ENCODE measurements around the gene MAGI2. TPM values are rescaled to one million over a fixed set of nuclear protein-coding genes. Genes with fewer than 3 reads are reported as not detected.

MAGI2 gene
- total and polyA plus RNA-seq, 2 experiments from 2014 or later = 3.5 to 4.1 TPM

DNA sequence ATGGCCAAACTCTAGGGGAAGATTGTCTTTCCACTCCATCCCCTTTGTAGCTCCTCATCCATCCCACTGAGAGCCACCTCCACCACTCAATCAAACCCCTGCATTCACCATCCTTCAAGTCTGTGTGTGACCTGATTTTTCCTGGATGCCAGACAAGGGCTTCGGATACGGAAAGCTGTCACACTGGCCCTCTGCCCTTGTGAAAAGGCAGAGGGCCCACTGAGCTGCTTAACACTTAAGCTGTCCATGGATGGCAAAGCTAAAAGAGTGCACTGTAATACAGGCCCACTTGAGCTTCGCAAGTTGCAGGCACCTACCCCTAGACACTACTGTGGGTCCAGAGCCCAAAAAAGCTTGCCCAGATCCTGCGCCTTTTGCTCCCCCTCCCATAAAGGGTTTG is 237.2 kb downstream of the MAGI2 start:
- H3K9me3 ChIP-seq (ENCODE audit: low read depth) = no peaks in the 10 kb centered on the region
- 81 to 90% methylated on average over 4 of the region's 4 CpGs for WGBS, 2 experiments (ENCODE audit: low coverage in 1 of 2, low lambda C conversion rate in 2 of 2, missing lambda C conversion rate in 2 of 2)
- in situ Hi-C loops (cut with MboI) = no loop called here

DNA sequence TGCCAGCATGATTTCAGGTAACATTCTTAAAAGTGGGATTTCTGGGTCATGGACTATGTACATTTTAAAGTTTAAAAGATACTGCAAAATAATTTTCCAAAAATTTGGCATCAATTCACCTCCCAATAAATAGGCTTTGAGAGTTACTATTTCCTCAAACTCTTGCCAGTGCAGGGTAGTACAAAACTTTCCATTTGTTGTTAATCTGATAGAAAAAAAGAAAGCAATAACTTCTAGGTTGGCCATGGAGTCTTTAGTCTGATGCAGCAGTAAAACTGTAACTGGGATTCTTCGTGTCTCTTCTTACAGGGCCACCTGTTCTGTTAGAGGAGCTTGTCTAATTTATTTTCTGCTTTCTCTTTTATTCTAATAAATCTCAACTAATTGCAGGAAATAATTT is 241.1 kb downstream of the MAGI2 start:
- Histone ChIP-seq H3K9me2 (ENCODE audit: insufficient read depth) (no peaks in the 10 kb centered on the region), H3K79me2 (ENCODE audit: insufficient read depth) (no peaks in the 10 kb centered on the region; the same call in 1 of the 2 replicates), H4K20me1 (ENCODE audit: insufficient read depth) (no peaks in the 10 kb centered on the region), H3K36me3 (ENCODE audit: low read depth) (no peaks in the 10 kb centered on the region), H3K4me1 (ENCODE audit: insufficient read depth) (peaks cover 1% of the 10 kb centered on the region), H3K9ac (no peak overlapping the region), H2AFZ (no peak overlapping the region), H3K4me3 (no peak overlapping the region), H3K27ac (no peak overlapping the region), H3K4me2 (ENCODE audit: unreplicated experiment) (no peak overlapping the region), H3F3A (ENCODE audit: insufficient read depth) (0 out of 2 replicates have a peak, but pooled peaks cover 2% of the 10 kb centered on the region), H3K9me3 (ENCODE audit: low read depth) (no peaks in the 10 kb centered on the region), H3K27me3 (replicated peaks; ENCODE audit: insufficient read depth) (no peaks in the 10 kb centered on the region)
- no peak for DNase-seq
- in situ Hi-C loops (cut with MboI) = no loop called here
- TF ChIP-seq EZH2 (IDR thresholded peaks at IDR 0.05; ENCODE audit: insufficient read depth, poor library complexity, severe bottlenecking) = no peak
- TF ChIP-seq EZH2phosphoT487 (IDR thresholded peaks at IDR 0.05; ENCODE audit: insufficient read depth, low read depth) = no peak
- 94 to 97% methylated on average over 1 of the region's 1 CpG for WGBS, 2 experiments (ENCODE audit: low coverage in 1 of 2, low lambda C conversion rate in 2 of 2, missing lambda C conversion rate in 2 of 2)

More for the DNA sequence above, 237.2 kb downstream of the MAGI2 start:
- H3K9me2 ChIP-seq (ENCODE audit: insufficient read depth) = no peaks in the 10 kb centered on the region
- no peaks in the 10 kb centered on the region for H3K79me2 ChIP-seq (ENCODE audit: insufficient read depth)
- H3K9ac ChIP-seq = no peak overlapping the region
- H3K27me3 ChIP-seq (replicated peaks; ENCODE audit: insufficient read depth) = no peaks in the 10 kb centered on the region
- 0 out of 2 replicates have a peak, but pooled peaks cover 10% of the 10 kb centered on the region for H3F3A ChIP-seq (ENCODE audit: insufficient read depth)
- no peak overlapping the region for H2AFZ ChIP-seq
- no peaks in the 10 kb centered on the region for H3K36me3 ChIP-seq (ENCODE audit: low read depth)
- TF ChIP-seq EZH2 (IDR thresholded peaks at IDR 0.05; ENCODE audit: insufficient read depth, poor library complexity, severe bottlenecking) = no peak
- TF ChIP-seq EZH2phosphoT487 (IDR thresholded peaks at IDR 0.05; ENCODE audit: insufficient read depth, low read depth) = no peak
- no peak overlapping the region for H3K4me2 ChIP-seq (ENCODE audit: unreplicated experiment)
- no peak overlapping the region for H3K4me3 ChIP-seq
- no peak overlapping the region for H3K27ac ChIP-seq
- no peaks in the 10 kb centered on the region for H4K20me1 ChIP-seq (ENCODE audit: insufficient read depth)
- peaks cover 8% of the 10 kb centered on the region for H3K4me1 ChIP-seq (ENCODE audit: insufficient read depth)
- no peak for DNase-seq

DNA sequence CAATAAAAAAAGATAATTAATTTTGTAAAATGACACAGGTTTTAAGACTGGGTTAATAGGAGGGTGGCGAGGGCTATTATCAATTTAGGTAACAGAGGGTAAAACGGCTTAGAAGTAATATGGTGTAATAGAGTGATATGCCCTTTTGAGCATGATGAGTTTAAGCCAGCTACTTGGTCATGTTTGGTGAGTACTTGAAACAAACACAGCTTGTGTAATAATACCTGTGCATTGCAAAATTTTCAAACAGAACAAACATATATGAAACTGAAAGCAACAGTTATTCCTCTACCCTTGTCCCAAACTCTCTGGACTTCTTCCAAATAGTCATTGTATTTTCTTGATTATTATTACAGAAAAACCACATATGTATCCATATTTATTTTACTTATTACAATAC is 241.7 kb downstream of the MAGI2 start:
- no peak for DNase-seq
- H3K79me2 ChIP-seq (ENCODE audit: insufficient read depth) = no peaks in the 10 kb centered on the region; the same call in 1 of the 2 replicates
- in situ Hi-C loops (cut with MboI) = no loop called here

DNA sequence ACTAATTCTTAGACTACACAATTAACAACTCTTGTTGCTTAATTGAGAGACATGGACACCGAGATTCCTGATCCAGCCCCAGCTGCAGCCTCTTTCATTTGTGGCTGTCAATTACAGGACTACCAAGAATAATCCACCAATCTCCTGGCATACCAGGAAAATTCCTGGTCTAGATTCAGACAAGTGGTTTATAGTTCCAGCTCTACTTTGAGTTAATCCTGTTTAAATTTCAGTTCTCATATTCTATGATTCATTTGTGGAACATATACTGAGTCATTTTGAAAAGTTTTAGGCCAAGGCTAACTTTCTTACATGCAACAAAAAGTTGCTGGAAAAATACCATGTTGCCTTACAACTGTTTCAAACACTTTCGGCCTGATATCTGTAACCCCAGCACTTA is 253.5 kb downstream of the MAGI2 start:
- Histone ChIP-seq H3K79me2 (ENCODE audit: insufficient read depth) (no peaks in the 10 kb centered on the region), H3K27me3 (replicated peaks; ENCODE audit: insufficient read depth) (no peaks in the 10 kb centered on the region), H3K27ac (no peak overlapping the region), H3K4me3 (no peak overlapping the region), H3K36me3 (ENCODE audit: low read depth) (no peaks in the 10 kb centered on the region), H3K9ac (no peak overlapping the region), H4K20me1 (ENCODE audit: insufficient read depth) (no peaks in the 10 kb centered on the region), H3K9me3 (ENCODE audit: low read depth) (no peaks in the 10 kb centered on the region), H3F3A (ENCODE audit: insufficient read depth) (peaks cover 9% of the 10 kb centered on the region; the same call in 1 of the 2 replicates), H3K4me1 (ENCODE audit: insufficient read depth) (peaks cover 7% of the 10 kb centered on the region), H3K4me2 (ENCODE audit: unreplicated experiment) (peak overlapping the region; percentile 20), H3K9me2 (ENCODE audit: insufficient read depth) (no peaks in the 10 kb centered on the region), H2AFZ (no peak overlapping the region)
- in situ Hi-C loops (cut with MboI) = no loop called here
- DNase-seq = peak; percentile 53
- 86 to 93% methylated on average over 2 of the region's 2 CpGs for WGBS, 2 experiments (ENCODE audit: low coverage in 1 of 2, low lambda C conversion rate in 2 of 2, missing lambda C conversion rate in 2 of 2)
- TF ChIP-seq EZH2phosphoT487 (IDR thresholded peaks at IDR 0.05; ENCODE audit: insufficient read depth, low read depth) (no peak), EZH2 (IDR thresholded peaks at IDR 0.05; ENCODE audit: insufficient read depth, poor library complexity, severe bottlenecking) (no peak)

More for the DNA sequence above, 241.7 kb downstream of the MAGI2 start:
- Histone ChIP-seq H3K36me3 (ENCODE audit: low read depth) (no peaks in the 10 kb centered on the region), H2AFZ (no peak overlapping the region), H4K20me1 (ENCODE audit: insufficient read depth) (no peaks in the 10 kb centered on the region), H3K9me3 (ENCODE audit: low read depth) (no peaks in the 10 kb centered on the region), H3K4me2 (ENCODE audit: unreplicated experiment) (no peak overlapping the region), H3K9me2 (ENCODE audit: insufficient read depth) (no peaks in the 10 kb centered on the region), H3K4me1 (ENCODE audit: insufficient read depth) (no peaks in the 10 kb centered on the region), H3K27me3 (replicated peaks; ENCODE audit: insufficient read depth) (no peaks in the 10 kb centered on the region), H3K27ac (no peak overlapping the region), H3K4me3 (no peak overlapping the region), H3K9ac (no peak overlapping the region), H3F3A (ENCODE audit: insufficient read depth) (no peaks in the 10 kb centered on the region)
- WGBS, 2 experiments (ENCODE audit: low coverage in 1 of 2, low lambda C conversion rate in 2 of 2, missing lambda C conversion rate in 2 of 2) = 95 to 96% methylated on average over 2 of the region's 2 CpGs
- no peak for TF ChIP-seq EZH2 (IDR thresholded peaks at IDR 0.05; ENCODE audit: insufficient read depth, poor library complexity, severe bottlenecking)
- no peak for TF ChIP-seq EZH2phosphoT487 (IDR thresholded peaks at IDR 0.05; ENCODE audit: insufficient read depth, low read depth)

DNA sequence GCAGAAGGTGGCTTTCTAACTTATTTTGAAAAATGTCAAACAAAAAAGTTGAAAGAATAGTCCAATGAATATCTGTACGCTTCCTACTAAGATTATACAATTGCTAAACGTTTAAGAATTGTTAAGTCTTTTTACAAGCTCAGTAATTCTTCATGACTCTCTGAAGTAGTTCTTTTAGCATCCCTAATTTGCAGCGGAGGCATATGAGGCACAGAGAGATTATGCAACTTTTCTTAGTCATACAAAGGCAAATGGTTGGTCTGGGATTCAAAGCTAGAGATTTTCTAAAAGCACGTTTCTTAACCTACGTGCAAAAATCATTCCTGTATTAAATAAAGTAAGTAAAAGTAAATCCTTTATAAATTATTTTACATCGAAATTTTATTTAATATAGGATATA is 254.2 kb downstream of the MAGI2 start:
- Histone ChIP-seq H3K4me3 (no peak overlapping the region), H3K27me3 (replicated peaks; ENCODE audit: insufficient read depth) (no peaks in the 10 kb centered on the region), H3K27ac (no peak overlapping the region), H3K9me3 (ENCODE audit: low read depth) (no peaks in the 10 kb centered on the region), H3K9me2 (ENCODE audit: insufficient read depth) (no peaks in the 10 kb centered on the region), H4K20me1 (ENCODE audit: insufficient read depth) (no peaks in the 10 kb centered on the region), H3K4me2 (ENCODE audit: unreplicated experiment) (no peak overlapping the region), H3K36me3 (ENCODE audit: low read depth) (no peaks in the 10 kb centered on the region), H3K9ac (no peak overlapping the region), H2AFZ (no peak overlapping the region), H3K4me1 (ENCODE audit: insufficient read depth) (peaks cover 7% of the 10 kb centered on the region), H3K79me2 (ENCODE audit: insufficient read depth) (no peaks in the 10 kb centered on the region), H3F3A (ENCODE audit: insufficient read depth) (peaks cover 9% of the 10 kb centered on the region; the same call in 1 of the 2 replicates)
- TF ChIP-seq EZH2phosphoT487 (IDR thresholded peaks at IDR 0.05; ENCODE audit: insufficient read depth, low read depth) = no peak
- no peak for TF ChIP-seq EZH2 (IDR thresholded peaks at IDR 0.05; ENCODE audit: insufficient read depth, poor library complexity, severe bottlenecking)
- peak; percentile 23 for DNase-seq
- in situ Hi-C loops (cut with MboI) = no loop called here
- 89 to 91% methylated on average over 6 of the region's 6 CpGs for WGBS, 2 experiments (ENCODE audit: low coverage in 1 of 2, low lambda C conversion rate in 2 of 2, missing lambda C conversion rate in 2 of 2)
